Eye (tissue), 1 donor: ENCODE results near the gene CABLES1.
"Not testable (repeated sequence)": the region's sequence is repeated elsewhere in the genome, so short reads cannot be mapped to it uniquely, and the experiment has no call there.

Experiments
- DNase-seq: peaks from one replicate; pipeline ENCODE4 v3.0.0-alpha.2; 2015

The CABLES1 gene

GRCh38 chr18:23247896-23248295, 112.6 kb downstream of the CABLES1 start:
- DNase-seq: no peak

GRCh38 chr18:23248826-23249225, 113.5 kb downstream of the CABLES1 start:
- DNase-seq: no peak

GRCh38 chr18:23249348-23249747, 114.1 kb downstream of the CABLES1 start:
- DNase-seq: no peak

GRCh38 chr18:23250893-23251656, 115.8 kb downstream of the CABLES1 start:
- DNase-seq: no peak

GRCh38 chr18:23253630-23254029, 118.3 kb downstream of the CABLES1 start:
- DNase-seq: no peak

GRCh38 chr18:23257137-23257536, 121.9 kb downstream of the CABLES1 start:
- DNase-seq: no peak

- no peak for DNase-seq
These were observed 122.6 kb downstream of the CABLES1 start for GRCh38 chr18:23257686-23258565.

GRCh38 chr18:23258566-23259469, 123.5 kb downstream of the CABLES1 start:
- DNase-seq: no peak

- peak; percentile 66 for DNase-seq
These were observed 124.7 kb downstream of the CABLES1 start for GRCh38 chr18:23259701-23260681.

- no peak for DNase-seq
These were observed 125.8 kb downstream of the CABLES1 start for GRCh38 chr18:23260926-23261590.

GRCh38 chr18:23263551-23264235, 128.4 kb downstream of the CABLES1 start:
- no peak for DNase-seq

GRCh38 chr18:23265682-23266399, 130.6 kb downstream of the CABLES1 start:
- DNase-seq: no peak

- DNase-seq: no peak
These were observed 131.6 kb downstream of the CABLES1 start for GRCh38 chr18:23266717-23267446.

GRCh38 chr18:23267447-23267776, 132.1 kb downstream of the CABLES1 start:
- no peak for DNase-seq

- DNase-seq: no peak
These were observed 133.4 kb downstream of the CABLES1 start for GRCh38 chr18:23268641-23269040.

- DNase-seq: not testable (repeated sequence)
These were observed 133.8 kb downstream of the CABLES1 start for GRCh38 chr18:23269068-23269467.

GRCh38 chr18:23269928-23270327, 134.6 kb downstream of the CABLES1 start:
- DNase-seq: no peak

- no peak for DNase-seq
These were observed 135.8 kb downstream of the CABLES1 start for GRCh38 chr18:23270986-23271680.
